AML-193 (cell line): ENCODE data around the gene ERCC2.
"Not testable (repeated sequence)": the region's sequence is repeated elsewhere in the genome, so short reads cannot be mapped to it uniquely, and the experiment has no call there.

Experiments used
- DNase-seq, 2 experiments: peaks; one replicate each; lab custom pipeline; 2025; lab: John Stamatoyannopoulos, UW

The ERCC2 gene

GRCh38 chr19:45370410-45371204 lies at the start of gene ERCC2:
ERCC2 (minus strand) TSS chr19:45370573; CDS start chr19:45370540, 33 bp downstream.
- peak; percentile 92 for DNase-seq

GRCh38 chr19:45419895-45420294 lies 49.5 kb upstream of the ERCC2 start:
- no peak for DNase-seq

- peak; percentile 31 to 36 for DNase-seq
Measured at GRCh38 chr19:45419396-45419795, 49.0 kb upstream of the ERCC2 start.

GRCh38 chr19:45418802-45419201 lies 48.4 kb upstream of the ERCC2 start:
- DNase-seq = peak in 1 of 2 experiments; percentile 8

- no peak for DNase-seq
Measured at GRCh38 chr19:45417151-45417550, 46.8 kb upstream of the ERCC2 start.

- no peak for DNase-seq
Measured at GRCh38 chr19:45414468-45414867, 44.1 kb upstream of the ERCC2 start.

GRCh38 chr19:45413497-45413896 lies 43.1 kb upstream of the ERCC2 start:
- DNase-seq = no peak

- not testable (repeated sequence) for DNase-seq
Measured at GRCh38 chr19:45410330-45410729, 40.0 kb upstream of the ERCC2 start.

- DNase-seq = peak in 1 of 2 experiments; percentile 19
Measured at GRCh38 chr19:45409557-45409920, 39.2 kb upstream of the ERCC2 start.

GRCh38 chr19:45408830-45409556 lies 38.6 kb upstream of the ERCC2 start:
- DNase-seq = no peak

GRCh38 chr19:45408121-45408520 lies 37.7 kb upstream of the ERCC2 start:
- DNase-seq = no peak

GRCh38 chr19:45407585-45407984 lies 37.2 kb upstream of the ERCC2 start:
- DNase-seq = not testable (repeated sequence)

- DNase-seq = no peak
Measured at GRCh38 chr19:45407091-45407375, 36.7 kb upstream of the ERCC2 start.

GRCh38 chr19:45406226-45407090 lies 36.1 kb upstream of the ERCC2 start, which contains the start of gene POLR1G:
POLR1G (plus strand) TSS chr19:45406644; CDS start chr19:45406697, 53 bp downstream.
- DNase-seq = peak; percentile 84

GRCh38 chr19:45405435-45406225 lies 35.3 kb upstream of the ERCC2 start:
- peak; percentile 84 for DNase-seq

GRCh38 chr19:45404557-45405434 lies 34.4 kb upstream of the ERCC2 start, which contains the start of gene PPP1R13L:
PPP1R13L (minus strand) TSS chr19:45405069; CDS start chr19:45398318, 6,751 bp downstream.
- DNase-seq = no peak

GRCh38 chr19:45403781-45404556 lies 33.6 kb upstream of the ERCC2 start:
- peak; percentile 22 to 23 for DNase-seq

GRCh38 chr19:45403272-45403671 lies 32.9 kb upstream of the ERCC2 start:
- no peak for DNase-seq

- no peak for DNase-seq
Measured at GRCh38 chr19:45402298-45403061, 32.1 kb upstream of the ERCC2 start.
